Progenitor cell of endocrine pancreas (in vitro differentiated cells): ENCODE data around the gene TTC33. TPM values are rescaled to one million over a fixed set of nuclear protein-coding genes. Genes with fewer than 3 reads are reported as not detected.

Experiments
- DNase-seq: peaks from one replicate; pipeline ENCODE4 v3.0.0; 2021; ENCODE audit warnings: low spot score; ENCODE audit not compliant: unreplicated experiment
- H3K27ac Mint-ChIP-seq: 2 replicates; pipeline ENCODE4 v1.8.0; 2021; ENCODE audit warnings: mild to moderate bottlenecking, moderate library complexity, mixed read lengths
- H3K27me3 Mint-ChIP-seq: 2 replicates; pipeline ENCODE4 v1.8.0; 2021; ENCODE audit warnings: mixed read lengths
- H3K36me3 Mint-ChIP-seq: 2 replicates; pipeline ENCODE4 v1.8.0; 2022; ENCODE audit warnings: mixed read lengths; ENCODE audit not compliant: insufficient read depth
- H3K4me1 Mint-ChIP-seq: 2 replicates; pipeline ENCODE4 v1.8.0; 2021; ENCODE audit warnings: low read depth, mixed read lengths
- H3K4me3 Mint-ChIP-seq: 2 replicates; pipeline ENCODE4 v1.8.0; 2021; ENCODE audit warnings: low read depth, mild to moderate bottlenecking, moderate library complexity, mixed read lengths
- H3K9me3 Mint-ChIP-seq: 2 replicates; pipeline ENCODE4 v1.8.0; 2021; ENCODE audit warnings: low read depth, mixed read lengths
- CTCF ChIP-seq: fragments of 200-600 bp; sonication (generic); IDR thresholded peaks from one replicate; pipeline ENCODE4 v1.5.0; 2021; ENCODE audit warnings: antibody characterized with exemption, mild to moderate bottlenecking; ENCODE audit not compliant: unreplicated experiment
- total RNA-seq: library from RNA; stranded (reverse); gene quantifications from 2 replicates; pipeline ENCODE4 v1.2.1, GENCODE V29; 2021

TTC33 gene
- total RNA-seq, 1 donor from 2014 or later, result 25.4 TPM

GRCh38 chr5:40554054-40554453, 201.7 kb downstream of the TTC33 start:
- no peaks in the 10 kb centered on the region for H3K27me3 Mint-ChIP-seq
- H3K4me1 Mint-ChIP-seq, result peaks cover 5% of the 10 kb centered on the region
- H3K27ac Mint-ChIP-seq, result no peak overlapping the region
- no peak overlapping the region for H3K4me3 Mint-ChIP-seq
- no peaks in the 10 kb centered on the region for H3K36me3 Mint-ChIP-seq
- H3K9me3 Mint-ChIP-seq, result peaks cover 8% of the 10 kb centered on the region
- TF ChIP-seq CTCF, result no peak
- no peak for DNase-seq

GRCh38 chr5:40552981-40553380, 202.8 kb downstream of the TTC33 start:
- H3K27me3 Mint-ChIP-seq, result no peaks in the 10 kb centered on the region
- H3K4me3 Mint-ChIP-seq, result no peak overlapping the region
- no peaks in the 10 kb centered on the region for H3K36me3 Mint-ChIP-seq
- no peak overlapping the region for H3K27ac Mint-ChIP-seq
- peaks cover 10% of the 10 kb centered on the region for H3K4me1 Mint-ChIP-seq
- no peak for DNase-seq
- peaks cover 8% of the 10 kb centered on the region for H3K9me3 Mint-ChIP-seq
- no peak for TF ChIP-seq CTCF

GRCh38 chr5:40551496-40552491, 204.0 kb downstream of the TTC33 start:
- Mint-ChIP-seq H3K36me3 (no peaks in the 10 kb centered on the region), H3K27me3 (no peaks in the 10 kb centered on the region), H3K4me3 (no peak overlapping the region), H3K4me1 (peaks cover 13% of the 10 kb centered on the region), H3K9me3 (peaks cover 8% of the 10 kb centered on the region), H3K27ac (peak overlapping the region; percentile 7)
- no peak for DNase-seq
- no peak for TF ChIP-seq CTCF

- peaks cover 13% of the 10 kb centered on the region for H3K4me1 Mint-ChIP-seq
- H3K27me3 Mint-ChIP-seq, result no peaks in the 10 kb centered on the region
- no peak overlapping the region for H3K27ac Mint-ChIP-seq
- H3K4me3 Mint-ChIP-seq, result no peak overlapping the region
- TF ChIP-seq CTCF, result no peak
- H3K9me3 Mint-ChIP-seq, result peaks cover 8% of the 10 kb centered on the region
- DNase-seq, result no peak
- no peaks in the 10 kb centered on the region for H3K36me3 Mint-ChIP-seq
Observed at GRCh38 chr5:40550481-40550880, 205.3 kb downstream of the TTC33 start.

GRCh38 chr5:40549616-40550015, 206.1 kb downstream of the TTC33 start:
- H3K27ac Mint-ChIP-seq, result no peak overlapping the region
- no peak overlapping the region for H3K4me3 Mint-ChIP-seq
- peaks cover 8% of the 10 kb centered on the region for H3K9me3 Mint-ChIP-seq
- no peak for TF ChIP-seq CTCF
- H3K36me3 Mint-ChIP-seq, result no peaks in the 10 kb centered on the region
- H3K4me1 Mint-ChIP-seq, result peaks cover 13% of the 10 kb centered on the region
- DNase-seq, result no peak
- H3K27me3 Mint-ChIP-seq, result no peaks in the 10 kb centered on the region
